Calu3 (cell line): ENCODE data around the gene ZNF784. TPM values are rescaled to one million over a fixed set of nuclear protein-coding genes. Genes with fewer than 3 reads are reported as not detected.
"Not testable (repeated sequence)": the region's sequence is repeated elsewhere in the genome, so short reads cannot be mapped to it uniquely, and the experiment has no call there.

ENCODE experiments used
- BruUV-seq: library from RNA; stranded (reverse); fragments of 400-500 nt; replicated peaks from 2 replicates; lab custom pipeline; 2021; lab: Mats Ljungman, UMichigan
- CTCF ChIA-PET: fragments of 300-600 bp; sonication (Branson Sonifier 250); formaldehyde crosslinking; loops from one replicate; lab custom pipeline; 2022; ENCODE audit warnings: antibody characterized with exemption; lab: Charles Lee
- DNase-seq: peaks from one replicate; pipeline ENCODE4 v3.0.0; 2022
- H3K27ac Mint-ChIP-seq: one replicate; pipeline ENCODE4 v1.8.0; 2022; ENCODE audit warnings: mixed read lengths; ENCODE audit not compliant: unreplicated experiment
- H3K27me3 Mint-ChIP-seq: one replicate; pipeline ENCODE4 v1.8.0; 2022; ENCODE audit warnings: mixed read lengths; ENCODE audit not compliant: unreplicated experiment
- H3K36me3 Mint-ChIP-seq: one replicate; pipeline ENCODE4 v1.8.0; 2022; ENCODE audit warnings: mild to moderate bottlenecking, moderate library complexity, mixed read lengths; ENCODE audit not compliant: insufficient read depth, unreplicated experiment
- H3K4me1 Mint-ChIP-seq: one replicate; pipeline ENCODE4 v1.8.0; 2022; ENCODE audit warnings: mild to moderate bottlenecking, low read depth, mixed read lengths; ENCODE audit not compliant: unreplicated experiment
- H3K4me3 Mint-ChIP-seq: one replicate; pipeline ENCODE4 v1.8.0; 2022; ENCODE audit warnings: mild to moderate bottlenecking, low read depth, moderate library complexity, mixed read lengths; ENCODE audit not compliant: unreplicated experiment
- H3K9me3 Mint-ChIP-seq: one replicate; pipeline ENCODE4 v1.8.0; 2022; ENCODE audit warnings: low read depth, mixed read lengths; ENCODE audit not compliant: unreplicated experiment
- intact Hi-C: fragments of 100-400 bp; cut with micrococcal nuclease; formaldehyde crosslinking; loops from one replicate; pipeline ENCODE4 v1.10.0; 2022; ENCODE audit not compliant: unreplicated experiment
- total RNA-seq: library from RNA; stranded (reverse); gene quantifications from 2 replicates; pipeline ENCODE4 v1.2.3, GENCODE V29; 2022
- TF ChIP-seq, protein P1 (sequence below): fragments of 200-600 bp; IDR thresholded peaks from one replicate; pipeline ENCODE4 v1.8.0; 2022; ENCODE audit warnings: antibody characterized with exemption; ENCODE audit not compliant: unreplicated experiment

The ZNF784 gene
- total RNA-seq, 1 experiment from 2014 or later: 6.0 TPM

DNA sequence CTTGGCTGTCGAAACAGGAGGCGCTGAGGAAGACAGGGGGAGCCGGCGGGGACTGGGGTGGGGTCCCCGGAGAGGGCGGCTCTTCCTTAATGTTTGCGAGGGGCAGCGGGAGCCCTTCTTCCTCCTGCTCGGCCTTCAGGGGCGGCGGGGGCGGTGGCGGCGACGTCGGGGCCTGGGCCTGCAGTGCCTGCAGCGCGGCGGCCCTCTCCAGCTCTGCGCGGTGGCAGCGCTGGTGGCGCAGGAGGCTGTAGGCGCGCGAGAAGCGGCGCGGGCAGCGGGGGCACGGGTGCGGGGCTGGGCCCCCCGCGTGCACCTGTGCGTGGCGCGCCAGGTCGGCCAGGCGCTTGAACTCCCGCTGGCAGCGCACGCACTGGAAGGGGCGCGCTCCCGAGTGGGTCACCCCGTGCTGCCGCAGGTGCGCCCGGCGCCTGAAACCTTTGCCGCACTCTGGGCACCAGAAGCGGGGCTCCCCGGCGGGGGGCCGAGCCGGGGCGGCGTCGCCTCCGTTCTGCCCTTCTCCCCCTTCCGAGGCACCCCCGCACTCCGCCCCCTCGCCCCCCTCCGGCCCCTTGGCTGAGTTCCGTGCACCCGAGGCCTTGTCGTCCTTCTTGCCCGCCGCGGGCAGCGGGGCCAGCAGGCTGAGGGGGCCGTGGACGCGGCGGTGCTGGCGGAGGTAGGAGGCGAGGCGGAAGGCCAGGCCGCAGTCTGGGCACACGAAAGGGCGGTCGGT lies 46.2 kb downstream of the ZNF784 start:
- Mint-ChIP-seq H3K27ac (no peak overlapping the region), H3K4me1 (peaks cover 22% of the 10 kb centered on the region), H3K4me3 (no peak overlapping the region), H3K27me3 (no peaks in the 10 kb centered on the region), H3K9me3 (no peaks in the 10 kb centered on the region), H3K36me3 (peaks cover 28% of the 10 kb centered on the region)
- TF ChIP-seq, protein P1, sequence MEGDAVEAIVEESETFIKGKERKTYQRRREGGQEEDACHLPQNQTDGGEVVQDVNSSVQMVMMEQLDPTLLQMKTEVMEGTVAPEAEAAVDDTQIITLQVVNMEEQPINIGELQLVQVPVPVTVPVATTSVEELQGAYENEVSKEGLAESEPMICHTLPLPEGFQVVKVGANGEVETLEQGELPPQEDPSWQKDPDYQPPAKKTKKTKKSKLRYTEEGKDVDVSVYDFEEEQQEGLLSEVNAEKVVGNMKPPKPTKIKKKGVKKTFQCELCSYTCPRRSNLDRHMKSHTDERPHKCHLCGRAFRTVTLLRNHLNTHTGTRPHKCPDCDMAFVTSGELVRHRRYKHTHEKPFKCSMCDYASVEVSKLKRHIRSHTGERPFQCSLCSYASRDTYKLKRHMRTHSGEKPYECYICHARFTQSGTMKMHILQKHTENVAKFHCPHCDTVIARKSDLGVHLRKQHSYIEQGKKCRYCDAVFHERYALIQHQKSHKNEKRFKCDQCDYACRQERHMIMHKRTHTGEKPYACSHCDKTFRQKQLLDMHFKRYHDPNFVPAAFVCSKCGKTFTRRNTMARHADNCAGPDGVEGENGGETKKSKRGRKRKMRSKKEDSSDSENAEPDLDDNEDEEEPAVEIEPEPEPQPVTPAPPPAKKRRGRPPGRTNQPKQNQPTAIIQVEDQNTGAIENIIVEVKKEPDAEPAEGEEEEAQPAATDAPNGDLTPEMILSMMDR: no peak
- intact Hi-C loops: no loop called here
- no peak for DNase-seq
- CTCF ChIA-PET: no interaction called here
- BruUV-seq: no TSS peak

DNA sequence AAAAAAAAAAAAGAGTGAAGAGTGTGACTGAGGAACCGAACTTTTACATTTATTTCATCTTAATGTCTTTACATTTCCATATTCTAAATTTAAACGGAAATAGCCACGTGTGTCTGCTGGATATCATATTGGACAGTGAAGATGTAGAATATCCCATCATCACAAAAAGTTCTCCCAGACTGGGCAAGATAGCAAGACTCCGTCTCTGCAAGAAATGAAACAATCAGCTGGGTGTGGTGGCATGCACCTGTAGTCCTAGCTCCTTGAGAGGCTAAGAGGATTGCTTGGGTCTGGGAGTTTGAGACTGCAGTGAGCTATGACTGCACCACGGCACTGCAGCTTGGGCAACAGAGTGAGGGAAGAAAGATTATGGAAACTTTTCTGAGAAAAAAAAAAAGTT lies 47.6 kb downstream of the ZNF784 start:
- Mint-ChIP-seq H3K4me1 (peaks cover 17% of the 10 kb centered on the region), H3K9me3 (no peaks in the 10 kb centered on the region), H3K4me3 (no peak overlapping the region), H3K27ac (no peak overlapping the region), H3K27me3 (no peaks in the 10 kb centered on the region), H3K36me3 (peaks cover 28% of the 10 kb centered on the region)
- intact Hi-C loops: no loop called here
- CTCF ChIA-PET: interaction anchor here (1.1 kb wide), 1 partner anchor 22 kb away, joined by 3 read pairs; the partner anchor contains the start of gene FIZ1
- DNase-seq: no peak
- TF ChIP-seq, protein P1: no peak
- no TSS peak for BruUV-seq

DNA sequence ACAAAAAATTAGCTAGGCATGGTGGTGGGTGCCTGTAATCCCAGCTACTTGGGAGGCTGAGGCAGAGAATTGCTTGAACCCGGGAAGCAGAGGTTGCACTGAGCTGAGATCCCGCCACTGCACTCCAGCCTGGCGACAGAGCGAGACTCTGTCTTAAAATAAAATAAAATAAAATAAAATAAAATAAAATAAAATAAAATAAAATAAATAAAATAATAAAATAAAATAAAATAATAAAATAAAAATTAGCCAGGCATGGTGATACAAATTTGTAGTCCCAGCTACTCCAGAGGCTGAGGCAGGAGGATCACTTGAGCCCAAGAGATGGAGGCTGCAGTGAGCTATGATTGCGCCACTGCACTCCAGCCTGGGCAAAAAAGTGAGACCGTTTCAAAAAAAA lies 50.4 kb downstream of the ZNF784 start:
- DNase-seq, H3K9me3 Mint-ChIP-seq, H3K27ac Mint-ChIP-seq, BruUV-seq, H3K27me3 Mint-ChIP-seq, H3K4me3 Mint-ChIP-seq, H3K4me1 Mint-ChIP-seq, intact Hi-C loops: not testable (repeated sequence)
- CTCF ChIA-PET: interaction anchor here (0.6 to 0.7 kb wide), 3 partner anchors 47 to 1056 kb away, joined by 3 to 6 read pairs (median 4); no protein-coding TSS in a partner anchor
- H3K36me3 Mint-ChIP-seq: peaks cover 12% of the 10 kb centered on the region

Other genes starting within 250 kb of the ZNF784 start
- not detected in 2 replicates for gene TMEM190, start 247.7 kb downstream of the ZNF784 start, total RNA-seq
- gene TMEM238, start 240.3 kb downstream of the ZNF784 start, total RNA-seq: 38.8 and 49.4 TPM in 2 replicates
- gene RPL28, start 238.6 kb downstream of the ZNF784 start, total RNA-seq: 1,462 and 1,520 TPM in 2 replicates
- gene UBE2S, start 216.8 kb downstream of the ZNF784 start, total RNA-seq: 239 and 287 TPM in 2 replicates
- not detected in 2 replicates for gene SHISA7, start 181.3 kb downstream of the ZNF784 start, total RNA-seq
- gene ISOC2, start 162.9 kb downstream of the ZNF784 start, total RNA-seq: 41.6 and 44.9 TPM in 2 replicates
- not detected in 2 replicates for gene C19orf85, start 159.8 kb downstream of the ZNF784 start, total RNA-seq
- 11.9 and 13.0 TPM in 2 replicates for gene ZNF628, start 147.9 kb downstream of the ZNF784 start, total RNA-seq
- 49.6 and 60.6 TPM in 2 replicates for gene NAT14, start 139.4 kb downstream of the ZNF784 start, total RNA-seq
- 0.26 and 0.69 TPM in 2 replicates for gene SSC5D, start 136.1 kb downstream of the ZNF784 start, total RNA-seq
- gene SBK2, start 87.4 kb downstream of the ZNF784 start, total RNA-seq: not detected in 2 replicates
- 0.57 and 0.78 TPM in 2 replicates for gene SBK3, start 79.0 kb downstream of the ZNF784 start, total RNA-seq
- gene ZNF579, start 43.7 kb downstream of the ZNF784 start, total RNA-seq: 29.8 and 33.4 TPM in 2 replicates
- gene FIZ1, start 25.0 kb downstream of the ZNF784 start, total RNA-seq: 18.6 and 23.0 TPM in 2 replicates
- 18.5 and 21.8 TPM in 2 replicates for gene ZNF524, start 24.3 kb downstream of the ZNF784 start, total RNA-seq
- 29.6 and 30.9 TPM in 2 replicates for gene ZNF865, start 18.9 kb downstream of the ZNF784 start, total RNA-seq
- gene ZNF580, start 16.4 kb upstream of the ZNF784 start, total RNA-seq: 35.6 TPM in 2 replicates
- gene ZNF581, start 19.1 kb upstream of the ZNF784 start, total RNA-seq: 33.0 and 33.1 TPM in 2 replicates
- 12.7 and 18.3 TPM in 2 replicates for gene CCDC106, start 23.6 kb upstream of the ZNF784 start, total RNA-seq
- gene U2AF2, start 30.5 kb upstream of the ZNF784 start, total RNA-seq: 286 and 309 TPM in 2 replicates
- gene EPN1, start 50.7 kb upstream of the ZNF784 start, total RNA-seq: 162 and 180 TPM in 2 replicates
- gene NLRP9, start 113.8 kb upstream of the ZNF784 start, total RNA-seq: not detected in 2 replicates
- gene RFPL4A, start 134.5 kb upstream of the ZNF784 start, total RNA-seq: not detected in 2 replicates
- not detected in 2 replicates for gene RFPL4AL1, start 144.6 kb upstream of the ZNF784 start, total RNA-seq
- gene NLRP11, start 207.4 kb upstream of the ZNF784 start, total RNA-seq: 0.22 TPM in 1 of 2 replicates, not detected in the other
- not detected in 2 replicates for gene NLRP4, start 212.0 kb upstream of the ZNF784 start, total RNA-seq